HG03039 (cell line): Measurements from ENCODE around the gene RETSAT.
"Not testable (repeated sequence)": the region's sequence is repeated elsewhere in the genome, so short reads cannot be mapped to it uniquely, and the experiment has no call there.

Experiments
- ATAC-seq: cut with Tn5 transposase; IDR thresholded peaks from one replicate; pipeline ENCODE4 v1.9.1; 2021; ENCODE audit warnings: mild to moderate bottlenecking, moderate library complexity; ENCODE audit not compliant: unreplicated experiment

Gene RETSAT

DNA sequence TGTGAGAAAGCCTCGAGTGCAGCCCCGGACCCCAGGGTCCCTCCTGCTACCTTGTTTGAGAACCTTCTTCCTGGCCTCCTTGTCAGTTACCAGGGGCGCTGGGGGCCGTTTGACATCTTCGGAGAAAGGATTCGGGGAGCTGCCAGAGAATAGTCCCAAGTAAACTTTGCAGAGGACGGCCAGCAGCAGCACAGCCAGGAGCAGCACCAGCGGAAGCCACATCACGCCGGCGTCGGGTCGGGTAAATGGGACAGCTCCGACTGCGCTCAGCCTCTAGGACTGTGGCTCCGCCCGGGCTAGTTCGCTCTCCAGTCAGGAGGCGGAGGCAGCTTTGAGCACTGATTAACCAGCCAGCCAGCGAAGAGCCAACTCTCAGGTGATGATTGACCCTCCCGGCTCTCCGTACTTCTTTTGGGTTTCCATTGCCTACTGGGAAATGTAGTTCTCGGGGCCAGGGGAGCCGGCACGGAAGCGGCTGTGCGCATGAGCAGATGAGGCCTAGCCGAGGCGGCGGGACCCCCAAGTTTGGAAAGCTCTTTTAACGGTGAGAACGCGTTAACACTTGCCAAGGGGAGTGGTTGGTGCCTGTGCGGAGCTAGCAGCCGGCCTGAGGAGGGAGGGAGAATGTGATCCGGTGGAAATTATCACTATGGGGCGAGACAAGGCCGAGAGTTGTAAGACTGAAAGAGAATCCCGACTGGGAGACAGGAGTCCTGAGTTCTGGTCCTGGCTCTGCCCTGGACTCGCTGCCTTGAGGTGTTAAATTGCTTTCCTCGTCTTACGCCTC, at the start of gene RETSAT, which contains the start of gene ELMOD3:
Gene RETSAT (minus strand): TSS at position 243 of the 787 bp plus-strand sequence. CDS start 21 bp downstream, at position 222.
Gene ELMOD3 (plus strand): TSS at position 484 of the 787 bp plus-strand sequence. CDS start 2,430 bp downstream, outside the sequence.
- ATAC-seq, result peak; percentile 97

- ATAC-seq, result no peak
These were observed 47.5 kb upstream of the RETSAT start for GRCh38 chr2:85401844-85402243.

GRCh38 chr2:85401464-85401805, 47.1 kb upstream of the RETSAT start:
- no peak for ATAC-seq

DNA sequence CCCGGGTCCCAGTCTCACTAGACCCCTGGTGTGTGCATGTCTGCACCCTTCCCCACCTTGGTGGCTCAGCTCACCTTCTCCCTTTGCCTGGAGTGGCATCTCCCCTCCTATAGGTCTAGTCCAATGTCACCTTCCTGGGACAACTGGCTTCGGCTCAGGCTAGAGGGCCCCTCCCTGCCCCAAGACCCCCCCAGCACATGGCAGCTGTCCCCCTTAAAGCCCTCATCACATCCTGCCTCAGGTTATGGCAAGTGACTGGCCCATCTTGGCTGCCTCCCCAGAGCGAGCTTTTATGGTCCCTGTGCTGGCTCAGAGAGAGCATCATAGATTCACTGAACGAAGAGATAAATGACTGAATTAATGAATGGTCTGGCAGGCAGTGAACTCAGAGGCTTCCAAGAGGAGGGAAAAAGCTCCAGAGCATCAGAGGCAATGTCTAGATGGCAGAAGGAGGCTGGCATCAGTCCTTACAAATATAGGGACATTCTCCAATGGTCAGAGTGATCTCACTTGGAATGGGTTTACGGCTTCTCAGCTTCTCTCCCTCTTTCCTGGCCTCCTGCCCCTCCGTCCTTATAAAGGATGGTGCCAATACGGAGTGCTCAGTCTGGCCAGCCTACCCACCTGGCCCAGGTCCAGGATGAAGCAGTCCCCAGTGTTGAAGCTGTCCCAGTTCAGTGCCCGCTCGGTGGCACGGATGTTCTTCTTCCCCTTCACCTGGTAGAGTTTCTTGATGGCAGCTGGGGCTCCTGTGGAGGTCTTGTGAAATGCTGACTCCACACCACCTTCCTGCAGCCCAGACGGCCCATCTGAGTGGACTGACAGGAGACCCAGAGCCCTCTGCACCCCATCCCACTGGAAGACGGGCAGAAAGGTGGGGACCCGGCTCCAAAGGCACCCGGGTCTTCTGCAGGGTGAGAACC, 46.5 kb upstream of the RETSAT start:
- no peak for ATAC-seq

DNA sequence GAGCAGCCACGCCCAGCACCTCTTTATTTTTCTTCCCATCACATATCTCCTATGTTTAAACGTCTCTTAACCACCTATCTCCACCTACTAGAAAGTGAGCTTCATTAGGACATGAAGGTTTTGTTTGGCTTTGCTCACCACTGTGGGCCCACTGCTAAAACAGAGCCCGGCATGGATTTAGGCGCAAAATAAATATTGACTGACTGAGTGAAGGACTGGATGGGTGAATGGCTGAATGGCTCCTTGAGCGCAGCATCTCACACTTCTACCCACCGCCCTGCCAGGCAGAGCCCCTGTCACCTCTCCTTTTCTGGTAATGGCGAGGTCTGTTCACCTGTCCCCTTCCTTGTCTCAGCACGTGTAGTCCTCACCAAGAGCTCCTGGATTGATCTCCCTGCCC, 45.7 kb upstream of the RETSAT start:
- ATAC-seq, result no peak

- ATAC-seq, result no peak
These were observed 44.8 kb upstream of the RETSAT start for GRCh38 chr2:85399183-85399455.

- no peak for ATAC-seq
These were observed 44.3 kb upstream of the RETSAT start for GRCh38 chr2:85398426-85399182.

- ATAC-seq, result no peak
These were observed 43.6 kb upstream of the RETSAT start for GRCh38 chr2:85397925-85398331.

DNA sequence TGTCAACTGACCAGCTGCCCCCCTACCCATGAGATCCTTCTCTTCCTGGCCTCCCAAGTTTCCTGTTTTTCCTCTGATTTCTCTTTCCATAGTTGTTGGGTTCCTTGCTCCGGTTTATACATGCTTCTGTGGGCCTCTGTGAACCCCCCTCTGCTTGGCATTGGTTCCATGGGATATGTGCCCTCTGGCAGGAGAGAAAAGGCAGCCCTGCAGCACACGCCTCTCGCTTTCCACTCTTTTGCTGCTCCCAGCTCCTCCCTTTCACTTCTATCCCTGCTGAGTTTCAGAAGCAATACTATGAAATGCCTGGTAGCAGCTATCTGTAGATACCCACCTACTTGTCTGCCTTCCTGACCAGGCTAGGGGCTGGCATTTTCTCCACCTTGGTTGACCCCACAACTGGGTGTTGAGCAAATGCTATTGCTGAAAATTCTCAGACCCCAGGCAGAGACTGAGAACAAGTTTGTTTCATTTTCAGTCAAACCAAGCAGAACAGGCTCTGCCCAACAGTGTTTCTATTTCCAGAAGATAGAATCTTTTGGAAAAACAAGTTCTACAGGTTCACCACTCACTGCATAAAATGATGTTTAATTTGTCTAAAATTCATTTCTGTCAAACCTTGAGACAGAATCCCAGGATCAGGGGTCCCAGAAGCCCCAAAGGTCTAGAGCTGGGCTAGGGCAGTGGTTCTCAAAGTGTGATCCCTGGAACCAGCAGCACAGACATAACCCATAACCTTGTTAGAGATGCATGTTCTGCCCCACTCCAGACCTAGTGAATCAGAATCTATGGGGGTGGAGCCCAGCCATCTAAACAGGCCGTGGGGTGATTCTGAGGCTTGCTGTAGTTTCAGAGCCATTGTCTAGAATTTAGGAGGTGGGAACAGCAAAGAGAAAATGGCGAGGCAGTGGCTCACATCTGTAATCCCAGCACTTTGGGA, 42.5 kb upstream of the RETSAT start:
- no peak for ATAC-seq

- no peak for ATAC-seq
These were observed 41.7 kb upstream of the RETSAT start for GRCh38 chr2:85395912-85396475.

- ATAC-seq, result no peak
These were observed 40.6 kb upstream of the RETSAT start for GRCh38 chr2:85394976-85395375.

- no peak for ATAC-seq
These were observed 39.9 kb upstream of the RETSAT start for GRCh38 chr2:85394261-85394681.

DNA sequence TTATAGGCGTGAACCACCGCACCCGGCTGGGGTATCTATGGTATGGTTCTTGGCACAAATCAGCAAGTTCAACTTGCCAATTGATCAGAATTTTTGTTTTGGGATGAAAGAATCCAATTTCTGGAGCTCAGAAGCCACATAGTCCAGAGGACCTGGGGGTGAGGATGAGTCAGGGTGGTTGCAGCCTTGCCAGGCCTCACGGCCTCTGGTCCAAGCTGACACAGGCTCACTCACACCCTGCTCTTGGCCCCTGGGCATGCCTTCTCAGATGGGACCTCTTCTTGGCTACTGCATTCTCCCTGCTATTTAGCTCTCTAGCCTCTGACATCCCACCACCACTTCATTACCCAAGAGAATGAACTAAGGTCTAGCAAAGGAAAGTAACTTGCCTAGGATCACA, 39.5 kb upstream of the RETSAT start:
- no peak for ATAC-seq

GRCh38 chr2:85390941-85391669, 36.8 kb upstream of the RETSAT start:
- ATAC-seq, result no peak

GRCh38 chr2:85388878-85389538, 34.7 kb upstream of the RETSAT start:
- ATAC-seq, result no peak

- no peak for ATAC-seq
These were observed 33.4 kb upstream of the RETSAT start for GRCh38 chr2:85387754-85388153.

DNA sequence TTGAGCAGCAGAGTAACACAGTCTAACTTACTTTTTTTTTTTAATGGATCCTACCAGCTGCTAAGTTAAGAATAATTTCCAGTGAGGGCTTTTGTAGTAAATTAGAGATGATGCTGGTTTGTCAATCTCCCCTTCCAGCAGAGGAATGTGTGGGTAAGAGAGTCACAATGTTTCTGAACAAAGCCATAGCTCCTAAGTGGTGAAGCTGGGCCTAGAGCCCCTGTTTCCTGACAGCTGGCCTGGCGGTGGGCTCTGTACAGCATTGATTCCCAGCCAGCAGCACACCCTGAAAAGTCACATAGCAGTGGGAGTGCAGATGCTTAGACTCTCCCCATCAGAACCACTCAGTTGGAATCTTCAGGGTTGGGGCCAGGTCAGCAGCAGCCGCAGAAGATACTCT, 31.4 kb upstream of the RETSAT start:
- no peak for ATAC-seq

- no peak for ATAC-seq
These were observed 29.5 kb upstream of the RETSAT start for GRCh38 chr2:85383850-85384249.

DNA sequence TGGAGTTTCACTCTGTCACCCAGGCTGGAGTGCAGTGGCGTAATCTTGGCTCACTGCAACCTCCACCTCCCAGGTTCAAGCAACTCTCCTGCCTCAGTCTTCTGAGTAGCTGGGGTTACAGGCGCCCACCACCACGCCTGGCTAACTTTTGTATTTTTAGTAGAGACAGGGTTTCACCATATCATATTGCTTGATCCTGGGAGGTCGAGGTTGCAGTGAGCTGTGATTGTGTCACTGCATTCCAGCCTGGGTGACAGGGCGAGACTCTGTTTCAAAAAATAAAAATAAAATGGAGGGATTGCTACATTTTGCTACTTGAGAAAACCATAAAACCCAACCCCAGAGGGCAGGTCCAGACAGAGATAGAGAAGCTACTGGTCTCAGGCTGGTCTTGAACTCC, 28.8 kb upstream of the RETSAT start:
- not testable (repeated sequence) for ATAC-seq
